Putamen (tissue), 1 donor: ENCODE results near the gene ZCCHC7.
"Not testable (repeated sequence)": the region's sequence is repeated elsewhere in the genome, so short reads cannot be mapped to it uniquely, and the experiment has no call there.

Source experiments
- DNase-seq: peaks from one replicate; pipeline ENCODE4 v3.0.0-alpha.2; 2016; ENCODE audit warnings: low spot score

Gene ZCCHC7

GRCh38 chr9:37119907-37120842, at the start of gene ZCCHC7:
ZCCHC7 (plus strand) TSS chr9:37120574.
- peak; percentile 94 for DNase-seq

GRCh38 chr9:37074790-37075189, 45.6 kb upstream of the ZCCHC7 start:
- DNase-seq: not testable (repeated sequence)

- peak; percentile 91 for DNase-seq
Measured at GRCh38 chr9:37079370-37080164, 40.8 kb upstream of the ZCCHC7 start.

GRCh38 chr9:37080165-37080628, 40.2 kb upstream of the ZCCHC7 start:
- not testable (repeated sequence) for DNase-seq

GRCh38 chr9:37081507-37081906, 38.9 kb upstream of the ZCCHC7 start:
- DNase-seq: not testable (repeated sequence)

GRCh38 chr9:37082214-37082765, 38.1 kb upstream of the ZCCHC7 start:
- no peak for DNase-seq

- DNase-seq: no peak
Measured at GRCh38 chr9:37083654-37084053, 36.7 kb upstream of the ZCCHC7 start.

GRCh38 chr9:37085233-37085632, 35.1 kb upstream of the ZCCHC7 start:
- DNase-seq: no peak

- DNase-seq: not testable (repeated sequence)
Measured at GRCh38 chr9:37092714-37093295, 27.6 kb upstream of the ZCCHC7 start.

GRCh38 chr9:37094751-37095150, 25.6 kb upstream of the ZCCHC7 start:
- DNase-seq: no peak

- DNase-seq: no peak
Measured at GRCh38 chr9:37096628-37097027, 23.7 kb upstream of the ZCCHC7 start.

GRCh38 chr9:37097294-37097693, 23.1 kb upstream of the ZCCHC7 start:
- no peak for DNase-seq

- DNase-seq: no peak
Measured at GRCh38 chr9:37100327-37100726, 20.0 kb upstream of the ZCCHC7 start.

GRCh38 chr9:37100741-37101140, 19.6 kb upstream of the ZCCHC7 start:
- no peak for DNase-seq

- no peak for DNase-seq
Measured at GRCh38 chr9:37102486-37102885, 17.9 kb upstream of the ZCCHC7 start.

- no peak for DNase-seq
Measured at GRCh38 chr9:37104183-37104889, 16.0 kb upstream of the ZCCHC7 start.

- DNase-seq: no peak
Measured at GRCh38 chr9:37105234-37105633, 15.1 kb upstream of the ZCCHC7 start.

GRCh38 chr9:37107701-37108100, 12.7 kb upstream of the ZCCHC7 start:
- no peak for DNase-seq

- not testable (repeated sequence) for DNase-seq
Measured at GRCh38 chr9:37114442-37114841, 5.9 kb upstream of the ZCCHC7 start.

- no peak for DNase-seq
Measured at GRCh38 chr9:37117956-37118355, 2.4 kb upstream of the ZCCHC7 start.

GRCh38 chr9:37119360-37119759, 1.0 kb upstream of the ZCCHC7 start:
- no peak for DNase-seq
